Neural progenitor cell (in vitro differentiated cells): Measurements from ENCODE around the gene ADRA2B. TPM values are rescaled to one million over a fixed set of nuclear protein-coding genes. Genes with fewer than 3 reads are reported as not detected.

Experiments used
- DNase-seq: peaks from one replicate; pipeline ENCODE4 v3.0.0-alpha.2; 2016; ENCODE audit warnings: low spot score
- H2AFZ ChIP-seq: fragments of 200-600 bp; sonication (generic); replicated peaks from 2 replicates; pipeline ENCODE4 v1.6.1; 2016; ENCODE audit warnings: antibody characterized with exemption
- H3F3A ChIP-seq: fragments of 200-600 bp; sonication (generic); 2 replicates; pipeline ENCODE4 v1.6.1; 2016; ENCODE audit warnings: antibody characterized with exemption, low read depth
- H3K27ac ChIP-seq: fragments of 200-600 bp; sonication (generic); 2 replicates; pipeline ENCODE4 v1.5.1; 2016; ENCODE audit warnings: mild to moderate bottlenecking
- H3K27me3 ChIP-seq: fragments of 200-600 bp; sonication (generic); 2 replicates; pipeline ENCODE4 v1.6.1; 2016; ENCODE audit warnings: mild to moderate bottlenecking, moderate library complexity
- H3K36me3 ChIP-seq: fragments of 200-600 bp; sonication (generic); 2 replicates; pipeline ENCODE4 v1.5.1; 2016
- H3K4me1 ChIP-seq: fragments of 200-600 bp; sonication (generic); 2 replicates; pipeline ENCODE4 v1.6.1; 2016; ENCODE audit warnings: mixed run types
- H3K4me2 ChIP-seq: fragments of 200-600 bp; sonication (generic); 2 replicates; pipeline ENCODE4 v1.6.1; 2016
- H3K4me3 ChIP-seq: fragments of 200-600 bp; sonication (generic); 2 replicates; pipeline ENCODE4 v1.5.1; 2016
- H3K79me2 ChIP-seq: fragments of 200-600 bp; sonication (generic); 2 replicates; pipeline ENCODE4 v1.6.1; 2016; ENCODE audit warnings: low read depth
- H3K9ac ChIP-seq: fragments of 200-600 bp; sonication (generic); 2 replicates; pipeline ENCODE4 v1.6.1; 2016
- H3K9me3 ChIP-seq: fragments of 200-600 bp; sonication (generic); 2 replicates; pipeline ENCODE4 v1.5.1; 2016; ENCODE audit warnings: low read depth
- H4K20me1 ChIP-seq: fragments of 200-600 bp; sonication (generic); 2 replicates; pipeline ENCODE4 v1.6.1; 2016; ENCODE audit warnings: low read depth
- H3K27ac Mint-ChIP-seq: 3 replicates; pipeline ENCODE4 v1.8.0; 2021; ENCODE audit warnings: mixed read lengths
- H3K27me3 Mint-ChIP-seq: 2 replicates; pipeline ENCODE4 v1.8.0; 2022; ENCODE audit warnings: low read depth, mild to moderate bottlenecking, inconsistent platforms, moderate library complexity, mixed read lengths; ENCODE audit not compliant: insufficient read depth
- H3K36me3 Mint-ChIP-seq: 3 replicates; pipeline ENCODE4 v1.8.0; 2021; ENCODE audit warnings: mixed read lengths
- H3K4me1 Mint-ChIP-seq: 3 replicates; pipeline ENCODE4 v1.8.0; 2021; ENCODE audit warnings: mixed read lengths
- H3K4me3 Mint-ChIP-seq: 3 replicates; pipeline ENCODE4 v1.8.0; 2021; ENCODE audit warnings: mild to moderate bottlenecking, moderate library complexity, mixed read lengths
- H3K9me3 Mint-ChIP-seq: 3 replicates; pipeline ENCODE4 v1.8.0; 2020; ENCODE audit warnings: mixed read lengths
- EZH2 ChIP-seq: fragments of 200-600 bp; sonication (generic); IDR thresholded peaks from 2 replicates; pipeline ENCODE4 v1.6.1; 2017; ENCODE audit warnings: antibody characterized with exemption, mild to moderate bottlenecking, moderate library complexity
- EZH2phosphoT487 ChIP-seq: fragments of 200-600 bp; sonication (generic); IDR thresholded peaks from 2 replicates; pipeline ENCODE4 v1.6.1; 2017; ENCODE audit warnings: antibody characterized with exemption
- total RNA-seq: library from RNA; depleted of rRNA; stranded (reverse); fragments of >200 nt; gene quantifications from 2 replicates; pipeline ENCODE4 v1.2.3, GENCODE V29; 2015; ENCODE audit warnings: low replicate concordance
- TF ChIP-seq, protein P1 (sequence below): fragments of 200-600 bp; sonication (generic); IDR thresholded peaks from 2 replicates; pipeline ENCODE4 v1.5.1; 2017; ENCODE audit warnings: antibody characterized with exemption, mild to moderate bottlenecking

The ADRA2B gene
- total RNA-seq, 1 donor from 2014 or later, result 3.0 TPM

DNA sequence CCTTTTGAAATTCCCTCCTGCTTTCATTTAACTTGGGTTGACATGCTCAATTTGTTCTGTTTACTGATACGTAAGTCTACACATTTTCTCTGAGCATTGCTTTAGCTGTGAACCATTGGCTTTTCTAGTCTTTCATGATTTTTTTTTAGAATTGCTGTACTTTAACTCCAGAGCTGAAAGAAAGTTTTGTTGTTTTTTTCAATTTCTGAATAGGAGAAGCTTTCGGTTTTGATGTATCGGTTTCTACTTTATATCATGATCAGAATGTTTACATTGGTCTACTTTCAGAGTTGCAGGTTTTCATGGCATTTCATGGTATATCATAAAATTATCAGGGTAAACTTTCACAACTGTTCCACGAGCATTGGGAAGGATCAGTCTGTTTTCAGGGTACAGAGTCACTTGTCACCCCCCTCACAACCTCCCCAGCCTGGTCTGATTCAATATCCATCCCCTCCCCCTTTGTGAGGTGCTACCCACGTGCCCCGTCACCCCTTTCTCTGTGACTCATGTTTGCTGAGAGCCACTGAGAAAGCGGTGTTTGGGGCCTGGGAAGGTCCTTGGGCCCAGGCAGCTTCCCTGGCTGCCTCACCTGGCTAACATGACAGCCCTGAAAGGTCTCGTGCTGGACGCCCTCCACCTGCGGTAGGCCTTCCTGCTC lies 14.9 kb upstream of the ADRA2B start:
- no peak for TF ChIP-seq EZH2phosphoT487
- no peak for TF ChIP-seq EZH2
- TF ChIP-seq, protein P1, sequence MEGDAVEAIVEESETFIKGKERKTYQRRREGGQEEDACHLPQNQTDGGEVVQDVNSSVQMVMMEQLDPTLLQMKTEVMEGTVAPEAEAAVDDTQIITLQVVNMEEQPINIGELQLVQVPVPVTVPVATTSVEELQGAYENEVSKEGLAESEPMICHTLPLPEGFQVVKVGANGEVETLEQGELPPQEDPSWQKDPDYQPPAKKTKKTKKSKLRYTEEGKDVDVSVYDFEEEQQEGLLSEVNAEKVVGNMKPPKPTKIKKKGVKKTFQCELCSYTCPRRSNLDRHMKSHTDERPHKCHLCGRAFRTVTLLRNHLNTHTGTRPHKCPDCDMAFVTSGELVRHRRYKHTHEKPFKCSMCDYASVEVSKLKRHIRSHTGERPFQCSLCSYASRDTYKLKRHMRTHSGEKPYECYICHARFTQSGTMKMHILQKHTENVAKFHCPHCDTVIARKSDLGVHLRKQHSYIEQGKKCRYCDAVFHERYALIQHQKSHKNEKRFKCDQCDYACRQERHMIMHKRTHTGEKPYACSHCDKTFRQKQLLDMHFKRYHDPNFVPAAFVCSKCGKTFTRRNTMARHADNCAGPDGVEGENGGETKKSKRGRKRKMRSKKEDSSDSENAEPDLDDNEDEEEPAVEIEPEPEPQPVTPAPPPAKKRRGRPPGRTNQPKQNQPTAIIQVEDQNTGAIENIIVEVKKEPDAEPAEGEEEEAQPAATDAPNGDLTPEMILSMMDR, result no peak

DNA sequence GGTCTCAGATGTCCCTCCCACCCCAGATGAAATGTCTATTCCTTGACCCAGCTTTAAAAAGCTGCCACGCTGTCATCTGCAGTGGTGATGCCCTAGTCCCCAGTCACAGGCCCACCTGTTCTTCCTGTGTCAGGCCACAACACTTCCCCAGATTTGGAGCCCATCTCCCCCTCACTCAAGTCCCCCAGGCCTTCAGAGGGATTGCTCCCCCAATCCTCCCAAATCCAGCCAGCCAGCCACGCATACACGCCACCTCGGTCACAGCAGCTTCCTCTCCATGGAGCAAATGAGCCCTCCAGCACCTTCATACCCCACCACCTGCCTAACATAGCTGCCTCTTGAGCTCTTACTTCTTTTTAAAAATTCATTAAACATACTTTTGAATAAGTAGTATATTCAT lies 14.1 kb upstream of the ADRA2B start:
- TF ChIP-seq EZH2phosphoT487, result no peak
- TF ChIP-seq, protein P1, result no peak
- TF ChIP-seq EZH2, result no peak

More for the DNA sequence above, 14.9 kb upstream of the ADRA2B start:
- Histone ChIP-seq H3K9ac (no peak overlapping the region), H3K4me2 (no peak overlapping the region), H3K4me3 (no peak overlapping the region), H3F3A (no peaks in the 10 kb centered on the region), H3K27ac (no peak overlapping the region), H3K4me1 (no peaks in the 10 kb centered on the region), H3K36me3 (no peaks in the 10 kb centered on the region), H3K79me2 (no peaks in the 10 kb centered on the region), H4K20me1 (no peaks in the 10 kb centered on the region), H3K27me3 (peaks cover 4% of the 10 kb centered on the region), H3K9me3 (no peaks in the 10 kb centered on the region), H2AFZ (no peak overlapping the region)
- DNase-seq, result no peak
- peaks cover 4% of the 10 kb centered on the region for H3K27me3 Mint-ChIP-seq
- H3K4me3 Mint-ChIP-seq, result no peak overlapping the region
- no peaks in the 10 kb centered on the region for H3K9me3 Mint-ChIP-seq
- no peak overlapping the region for H3K27ac Mint-ChIP-seq
- no peaks in the 10 kb centered on the region for H3K4me1 Mint-ChIP-seq
- no peaks in the 10 kb centered on the region for H3K36me3 Mint-ChIP-seq

DNA sequence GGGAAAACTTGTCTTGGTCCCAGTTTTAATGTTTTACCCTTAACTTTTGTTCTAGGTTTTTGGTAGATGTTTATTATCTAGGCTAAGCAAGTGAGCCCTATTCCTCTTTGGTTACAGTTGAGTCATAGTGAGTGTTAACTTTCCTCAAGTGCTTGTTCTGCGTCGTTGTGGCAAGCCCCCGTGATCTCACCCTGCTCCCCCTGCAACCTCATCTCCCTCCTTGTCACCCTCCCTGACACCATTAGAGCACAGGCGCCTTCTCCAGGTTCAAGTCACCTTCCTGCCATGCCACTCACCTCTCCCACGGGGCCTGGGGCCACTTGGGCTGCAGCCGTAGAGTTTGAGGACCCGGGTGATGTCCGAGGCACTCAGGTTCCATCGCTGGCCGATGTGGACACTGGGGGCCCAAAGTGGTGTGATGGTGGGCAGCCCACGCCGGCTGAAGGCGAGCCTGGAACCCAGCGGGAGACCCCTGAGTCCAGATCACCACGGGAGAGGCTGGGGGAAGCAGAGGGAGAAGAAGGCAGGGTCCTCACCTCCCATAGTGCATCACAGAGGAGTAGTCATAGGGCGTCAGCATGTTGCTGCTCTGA lies 13.3 kb upstream of the ADRA2B start:
- H3K79me2 ChIP-seq, result no peaks in the 10 kb centered on the region
- no peaks in the 10 kb centered on the region for H3K4me1 ChIP-seq
- H3K27me3 Mint-ChIP-seq, result peaks cover 9% of the 10 kb centered on the region
- peaks cover 4% of the 10 kb centered on the region for H3K27me3 ChIP-seq
- no peak for DNase-seq
- no peaks in the 10 kb centered on the region for H4K20me1 ChIP-seq
- no peak overlapping the region for H3K4me3 Mint-ChIP-seq
- no peaks in the 10 kb centered on the region for H3K4me1 Mint-ChIP-seq
- no peak overlapping the region for H3K27ac ChIP-seq
- H2AFZ ChIP-seq, result no peak overlapping the region
- TF ChIP-seq EZH2phosphoT487 (no peak), EZH2 (no peak)
- TF ChIP-seq, protein P1, result no peak
- H3K9ac ChIP-seq, result no peak overlapping the region
- no peaks in the 10 kb centered on the region for H3K9me3 Mint-ChIP-seq
- no peak overlapping the region for H3K27ac Mint-ChIP-seq
- no peaks in the 10 kb centered on the region for H3K9me3 ChIP-seq
- H3F3A ChIP-seq, result no peaks in the 10 kb centered on the region
- H3K36me3 Mint-ChIP-seq, result no peaks in the 10 kb centered on the region
- H3K4me3 ChIP-seq, result no peak overlapping the region
- H3K4me2 ChIP-seq, result no peak overlapping the region
- H3K36me3 ChIP-seq, result no peaks in the 10 kb centered on the region

More for the DNA sequence above, 14.1 kb upstream of the ADRA2B start:
- H3K4me2 ChIP-seq, result no peak overlapping the region
- no peaks in the 10 kb centered on the region for H3K9me3 ChIP-seq
- Mint-ChIP-seq H3K36me3 (no peaks in the 10 kb centered on the region), H3K27me3 (peaks cover 5% of the 10 kb centered on the region), H3K4me3 (no peak overlapping the region), H3K9me3 (no peaks in the 10 kb centered on the region), H3K27ac (no peak overlapping the region), H3K4me1 (no peaks in the 10 kb centered on the region)
- no peaks in the 10 kb centered on the region for H4K20me1 ChIP-seq
- no peaks in the 10 kb centered on the region for H3K4me1 ChIP-seq
- H3K79me2 ChIP-seq, result no peaks in the 10 kb centered on the region
- H3K27me3 ChIP-seq, result peaks cover 4% of the 10 kb centered on the region
- no peak for DNase-seq
- H3K36me3 ChIP-seq, result no peaks in the 10 kb centered on the region
- H3K9ac ChIP-seq, result no peak overlapping the region
- H3F3A ChIP-seq, result no peaks in the 10 kb centered on the region
- H3K4me3 ChIP-seq, result no peak overlapping the region
- H3K27ac ChIP-seq, result no peak overlapping the region
- H2AFZ ChIP-seq, result no peak overlapping the region
